Large intestine (tissue), 3 donors: ENCODE measurements around the gene ARID5B. TPM values are rescaled to one million over a fixed set of nuclear protein-coding genes. Genes with fewer than 3 reads are reported as not detected.

Experiments
- DNase-seq, 2 donors: peaks; one replicate each; pipeline versions ENCODE4 v3.0.0 to v3.0.0-alpha.2; 2013
- H3K27ac ChIP-seq: one replicate; pipeline ENCODE4 v1.5.1; 2013; ENCODE audit warnings: low read length
- H3K27me3 ChIP-seq: 2 replicates; pipeline ENCODE4 v1.6.1; 2013; ENCODE audit warnings: low read length; ENCODE audit not compliant: control insufficient read depth, insufficient read depth
- H3K36me3 ChIP-seq: 2 replicates; pipeline ENCODE4 v1.6.1; 2013; ENCODE audit warnings: low read length; ENCODE audit not compliant: control insufficient read depth, insufficient read depth
- H3K4me1 ChIP-seq: one replicate; pipeline ENCODE4 v1.6.1; 2013; ENCODE audit warnings: low read length; ENCODE audit not compliant: control insufficient read depth, insufficient read depth
- H3K4me3 ChIP-seq: one replicate; pipeline ENCODE4 v1.5.1; 2013; ENCODE audit warnings: low read length
- H3K9me3 ChIP-seq: one replicate; pipeline ENCODE4 v1.6.1; 2013; ENCODE audit warnings: mild to moderate bottlenecking, low read depth, low read length, moderate library complexity; ENCODE audit not compliant: control insufficient read depth
- WGBS: methylation state at CpG from one replicate; pipeline ENCODE4 v1.1.5; 2013; ENCODE audit warnings: low lambda C conversion rate; ENCODE audit not compliant: insufficient coverage; 5-methylcytosine and 5-hydroxymethylcytosine counted together
- polyA plus RNA-seq: library from polyadenylated mRNA; unstranded; fragments of 120-200 nt; gene quantifications from one replicate; pipeline ENCODE4 v1.2.1, GENCODE V29; 2013

The ARID5B gene
- polyA plus RNA-seq, 1 donor, result 19.9 TPM

DNA sequence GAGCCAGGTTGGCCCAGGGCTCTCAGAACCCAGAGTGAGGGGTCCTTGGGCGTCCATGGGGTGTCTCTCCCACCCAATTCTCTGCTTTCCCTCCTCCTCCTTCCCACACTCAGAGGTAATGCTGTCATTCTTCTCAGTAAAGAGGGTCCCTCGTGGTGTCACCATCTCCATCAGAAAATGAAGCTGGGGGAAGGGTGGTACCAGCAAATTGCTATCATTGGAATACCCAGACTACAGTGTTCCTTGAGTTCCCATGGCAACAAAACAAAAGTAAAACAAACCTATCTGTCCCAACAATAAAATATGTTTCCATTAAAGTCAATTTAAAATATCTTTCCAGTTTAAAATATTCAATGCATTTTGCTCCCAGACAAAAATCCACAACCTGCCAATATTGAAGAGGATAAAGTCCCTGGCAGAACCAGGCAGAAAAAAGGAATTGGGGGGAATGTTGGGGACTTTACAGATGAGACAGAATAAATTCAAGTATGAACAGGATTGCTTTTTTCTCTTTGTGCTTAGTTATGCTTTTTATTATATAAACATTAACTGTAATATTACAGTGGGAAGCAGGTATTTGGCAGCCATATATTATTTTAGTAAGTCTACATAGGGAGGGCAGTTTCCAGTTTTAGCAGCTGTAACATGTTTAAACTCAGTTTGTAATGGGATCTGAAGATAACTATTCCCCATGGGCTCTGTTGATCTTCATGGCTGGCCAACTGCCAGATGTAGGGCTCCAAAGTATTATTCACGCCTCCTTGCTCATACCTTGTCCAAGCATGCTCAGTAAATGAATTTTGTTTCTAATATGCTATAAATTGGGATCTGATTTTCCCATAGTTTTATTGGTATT lies 182.1 kb downstream of the ARID5B start:
- WGBS, result 0% methylated on average over 1 of the region's 3 CpGs
- Histone ChIP-seq H3K4me3 (peak overlapping the region; percentile 15), H3K4me1 (peaks cover 38% of the 10 kb centered on the region), H3K27me3 (no peaks in the 10 kb centered on the region), H3K9me3 (no peaks in the 10 kb centered on the region), H3K27ac (peak overlapping the region; percentile 84), H3K36me3 (peaks cover 33% of the 10 kb centered on the region)
- peak in 1 of 2 donors; percentile 74 for DNase-seq

GRCh38 chr10:62084451-62084850 lies 183.0 kb downstream of the ARID5B start:
- WGBS, result 70% methylated on average over 2 of the region's 2 CpGs
- Histone ChIP-seq H3K27ac (peak overlapping the region; percentile 84), H3K27me3 (no peaks in the 10 kb centered on the region), H3K9me3 (no peaks in the 10 kb centered on the region), H3K36me3 (peaks cover 34% of the 10 kb centered on the region), H3K4me1 (peaks cover 38% of the 10 kb centered on the region), H3K4me3 (no peak overlapping the region)
- no peak for DNase-seq

DNA sequence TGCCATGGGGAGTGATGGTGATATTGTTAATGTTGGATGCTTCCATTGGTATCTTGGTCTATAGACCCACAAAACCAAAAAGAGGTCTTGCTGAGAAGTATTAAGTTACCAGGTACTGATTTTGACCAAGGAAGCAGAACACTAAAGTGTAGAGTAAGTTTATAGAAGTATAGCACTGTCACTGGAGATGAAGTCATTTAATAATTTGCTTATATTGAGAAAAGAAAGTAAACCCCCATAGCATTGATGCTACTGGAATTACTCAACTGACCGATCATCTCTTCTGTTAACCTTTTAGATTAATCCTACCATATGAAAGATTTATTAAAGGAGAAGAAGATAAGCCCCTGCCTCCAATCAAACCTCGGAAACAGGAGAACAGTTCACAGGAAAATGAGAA lies 183.9 kb downstream of the ARID5B start:
- DNase-seq, result no peak
- H3K4me3 ChIP-seq, result no peak overlapping the region
- no CpG with 5 or more reads among the region's 2 CpGs for WGBS
- H3K9me3 ChIP-seq, result no peaks in the 10 kb centered on the region
- no peak overlapping the region for H3K27ac ChIP-seq
- peaks cover 34% of the 10 kb centered on the region for H3K36me3 ChIP-seq
- H3K27me3 ChIP-seq, result no peaks in the 10 kb centered on the region
- H3K4me1 ChIP-seq, result peaks cover 38% of the 10 kb centered on the region

DNA sequence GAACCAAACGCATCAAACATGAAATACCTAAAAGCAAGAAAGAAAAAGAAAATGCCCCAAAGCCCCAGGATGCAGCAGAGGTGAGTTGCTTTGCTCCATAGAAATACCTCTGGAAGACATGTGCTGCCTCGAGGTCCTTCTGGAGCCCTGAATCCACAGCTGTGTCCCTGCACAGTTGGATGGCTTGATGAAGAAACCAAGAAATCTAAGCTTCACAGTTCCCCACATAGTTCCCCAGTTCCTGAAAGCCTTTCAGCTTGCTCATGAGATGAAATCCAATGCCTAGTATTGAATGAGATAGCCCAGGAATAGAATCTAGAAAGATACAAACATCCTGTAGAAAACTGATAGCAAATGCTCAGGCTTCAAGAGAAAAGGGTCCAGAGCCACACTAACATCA lies 184.3 kb downstream of the ARID5B start:
- H3K9me3 ChIP-seq, result no peaks in the 10 kb centered on the region
- peaks cover 38% of the 10 kb centered on the region for H3K4me1 ChIP-seq
- DNase-seq, result no peak
- H3K36me3 ChIP-seq, result peaks cover 38% of the 10 kb centered on the region
- no peak overlapping the region for H3K27ac ChIP-seq
- no peaks in the 10 kb centered on the region for H3K27me3 ChIP-seq
- no CpG with 5 or more reads among the region's 2 CpGs for WGBS
- H3K4me3 ChIP-seq, result no peak overlapping the region

DNA sequence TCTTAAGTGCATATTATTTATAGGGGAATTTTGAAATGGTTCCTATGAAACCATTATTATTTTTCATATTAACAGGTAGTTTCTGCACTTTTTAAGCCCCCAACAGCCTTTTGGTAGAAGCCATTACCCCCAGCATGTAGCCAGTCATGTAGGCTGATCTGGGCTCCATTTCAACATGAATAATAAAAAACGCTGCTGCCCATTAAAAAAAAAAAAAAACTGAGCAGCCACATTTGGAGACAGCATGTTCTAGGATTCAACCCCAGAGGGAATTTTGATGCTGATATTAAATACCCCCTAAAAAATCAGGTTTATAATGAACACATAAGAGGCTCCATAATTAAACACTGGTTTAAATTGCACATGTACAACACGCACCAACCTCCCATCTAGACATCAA lies 185.8 kb downstream of the ARID5B start:
- Histone ChIP-seq H3K4me1 (peaks cover 24% of the 10 kb centered on the region), H3K36me3 (peaks cover 53% of the 10 kb centered on the region), H3K27me3 (no peaks in the 10 kb centered on the region), H3K27ac (no peak overlapping the region), H3K9me3 (no peaks in the 10 kb centered on the region), H3K4me3 (no peak overlapping the region)
- no peak for DNase-seq
- WGBS, result 100% methylated on average over 1 of the region's 2 CpGs

GRCh38 chr10:62088786-62089185 lies 187.3 kb downstream of the ARID5B start:
- 61% methylated on average over 2 of the region's 3 CpGs for WGBS
- peak overlapping the region; percentile 10 for H3K27ac ChIP-seq
- H3K27me3 ChIP-seq, result no peaks in the 10 kb centered on the region
- peak; percentile 29 to 54 for DNase-seq
- H3K4me1 ChIP-seq, result peaks cover 14% of the 10 kb centered on the region
- H3K36me3 ChIP-seq, result peaks cover 62% of the 10 kb centered on the region
- no peaks in the 10 kb centered on the region for H3K9me3 ChIP-seq
- no peak overlapping the region for H3K4me3 ChIP-seq

GRCh38 chr10:62092301-62093030 lies 191.0 kb downstream of the ARID5B start:
- H3K27ac ChIP-seq, result no peak overlapping the region
- DNase-seq, result no peak
- WGBS, result no CpG with 5 or more reads among the region's 22 CpGs
- H3K36me3 ChIP-seq, result peaks cover 48% of the 10 kb centered on the region
- H3K27me3 ChIP-seq, result no peaks in the 10 kb centered on the region
- H3K4me3 ChIP-seq, result no peak overlapping the region
- no peaks in the 10 kb centered on the region for H3K9me3 ChIP-seq
- peaks cover 12% of the 10 kb centered on the region for H3K4me1 ChIP-seq

DNA sequence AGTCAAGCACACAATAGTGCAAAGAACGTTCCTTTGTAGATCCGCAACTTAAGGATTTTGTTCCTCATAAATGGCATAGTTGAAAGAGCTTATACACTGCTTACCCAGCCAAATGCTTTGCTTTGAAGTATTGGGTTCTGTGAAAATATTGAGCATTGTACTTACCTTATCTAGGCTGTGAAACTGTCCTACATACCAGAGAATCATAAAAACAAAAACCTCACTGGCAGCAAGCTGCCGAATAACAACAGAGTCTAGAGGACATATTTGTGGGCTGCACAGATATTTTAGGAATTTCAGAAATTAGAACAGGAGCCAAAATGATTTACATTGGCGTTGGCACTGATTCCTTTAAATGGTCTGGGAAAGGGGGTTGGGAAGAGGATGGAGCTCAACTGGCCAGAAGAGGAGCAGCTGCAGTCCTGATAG lies 192.4 kb downstream of the ARID5B start:
- H3K27me3 ChIP-seq, result no peaks in the 10 kb centered on the region
- peaks cover 8% of the 10 kb centered on the region for H3K4me1 ChIP-seq
- H3K9me3 ChIP-seq, result no peaks in the 10 kb centered on the region
- H3K27ac ChIP-seq, result no peak overlapping the region
- WGBS, result 17% methylated on average over 1 of the region's 4 CpGs
- H3K36me3 ChIP-seq, result peaks cover 38% of the 10 kb centered on the region
- H3K4me3 ChIP-seq, result no peak overlapping the region
- DNase-seq, result no peak

- no peak overlapping the region for H3K27ac ChIP-seq
- DNase-seq, result no peak
- no peak overlapping the region for H3K4me3 ChIP-seq
- H3K4me1 ChIP-seq, result peaks cover 8% of the 10 kb centered on the region
- H3K27me3 ChIP-seq, result no peaks in the 10 kb centered on the region
- 62% methylated on average over 4 of the region's 12 CpGs for WGBS
- H3K36me3 ChIP-seq, result peaks cover 30% of the 10 kb centered on the region
- no peaks in the 10 kb centered on the region for H3K9me3 ChIP-seq
Observed at GRCh38 chr10:62095181-62096122, 194.0 kb downstream of the ARID5B start.
